Smooth muscle cell of trachea (primary cell): ENCODE data around the gene DIO3. TPM values are rescaled to one million over a fixed set of nuclear protein-coding genes. Genes with fewer than 3 reads are reported as not detected.

Experiments used
- total RNA-seq: library from RNA; depleted of rRNA; stranded (reverse); fragments of >200 nt; gene quantifications from 2 replicates; pipeline ENCODE4 v1.2.1, GENCODE V29; 2014

Gene DIO3
- not detected in 2 replicates for total RNA-seq

DNA sequence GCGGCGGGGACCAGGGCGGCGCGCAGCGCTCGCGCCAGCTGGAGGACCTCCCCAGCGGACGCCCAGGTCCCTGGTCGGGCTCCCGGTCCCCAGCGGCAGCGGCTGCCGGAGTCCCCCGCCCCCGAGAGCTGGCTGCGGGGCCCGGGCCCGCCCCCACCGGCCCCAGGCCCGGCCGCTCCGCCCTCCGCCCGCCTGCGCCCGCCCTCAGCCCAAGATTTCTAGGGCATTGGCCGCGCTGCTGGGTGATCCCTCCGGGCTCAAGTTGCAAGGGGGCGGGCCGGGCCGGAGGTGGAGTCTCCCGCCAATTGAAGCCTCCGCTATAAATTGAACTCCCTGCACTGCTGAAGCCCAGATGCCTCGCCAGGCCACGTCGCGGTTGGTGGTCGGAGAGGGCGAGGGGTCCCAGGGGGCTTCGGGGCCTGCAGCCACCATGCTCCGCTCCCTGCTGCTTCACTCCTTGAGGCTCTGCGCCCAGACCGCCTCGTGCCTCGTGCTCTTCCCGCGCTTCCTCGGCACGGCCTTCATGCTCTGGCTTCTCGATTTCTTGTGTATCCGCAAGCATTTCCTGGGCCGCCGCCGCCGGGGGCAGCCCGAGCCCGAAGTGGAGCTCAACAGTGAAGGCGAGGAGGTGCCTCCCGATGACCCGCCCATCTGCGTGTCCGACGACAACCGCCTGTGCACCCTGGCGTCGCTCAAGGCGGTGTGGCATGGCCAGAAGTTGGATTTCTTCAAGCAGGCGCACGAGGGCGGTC lies at the start of gene DIO3:
Gene DIO3 (plus strand): TSS at position 351 of the 752 bp plus-strand sequence.

Other genes starting within 250 kb of the DIO3 start
- 80.4 and 128 TPM in 2 replicates for gene PPP2R5C, start 200.2 kb downstream of the DIO3 start, total RNA-seq